ENCODE measurements around the gene SEMA3B. TPM values are rescaled to one million over a fixed set of nuclear protein-coding genes. Genes with fewer than 3 reads are reported as not detected.

The SEMA3B gene
- total and polyA plus RNA-seq, 9 of the 15 experiments (the other 6 are each of a cell fraction or from before 2014, with no cell fraction given), result 0.03 to 1.8 (median 0.55) TPM; not detected in 1

DNA sequence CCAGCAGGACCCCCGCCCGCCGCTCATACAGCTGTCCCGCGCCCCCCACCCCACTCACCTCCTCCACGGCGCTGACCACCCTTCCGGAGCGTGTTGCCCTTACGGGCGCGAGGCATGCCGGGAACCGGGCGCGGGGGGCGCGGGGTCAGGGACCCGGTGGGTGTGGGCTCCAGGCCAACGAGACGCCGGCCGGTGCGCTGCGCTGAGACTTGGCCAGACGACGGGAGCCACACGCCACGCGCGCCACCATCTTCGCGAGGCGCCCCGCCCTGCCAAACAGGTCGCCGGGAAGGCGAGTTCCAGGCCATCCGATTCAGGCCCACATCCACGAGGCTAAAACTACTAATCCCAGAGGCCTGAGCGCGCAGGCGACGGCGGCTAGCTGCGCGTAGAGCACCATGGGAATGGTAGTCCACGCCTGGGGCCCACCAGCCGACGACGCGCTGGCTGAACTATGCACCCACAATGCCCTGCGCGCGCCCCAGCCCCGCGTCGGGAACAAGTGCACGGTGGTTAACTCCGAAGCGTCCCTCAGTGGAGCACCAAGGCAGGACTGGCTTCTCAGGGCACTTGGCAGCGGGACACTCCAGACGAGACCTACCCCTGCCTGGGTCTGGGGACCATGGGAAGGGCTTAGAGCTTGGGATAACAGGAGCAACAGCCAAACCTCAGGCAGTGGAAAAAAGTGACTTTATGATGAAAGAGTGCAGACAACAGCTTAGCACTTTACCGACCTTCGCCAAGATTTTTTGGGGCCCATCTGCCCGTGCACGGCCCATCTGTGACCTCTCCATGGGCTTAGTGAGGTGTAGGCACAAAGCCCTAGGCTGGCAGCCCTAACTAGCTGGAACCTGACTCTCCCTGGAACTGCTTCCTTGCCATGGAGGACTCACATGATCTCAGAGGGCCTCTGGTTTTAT, 23.5 kb downstream of the SEMA3B start, which contains the start of gene IFRD2 (continued):
- TF ChIP-seq RBM17 (IDR thresholded peaks at IDR 0.05; ENCODE audit: borderline replicate concordance, low read depth, low read length) (no peak), ZNF589 (CRISPR knock-in tag; IDR thresholded peaks at IDR 0.05; ENCODE audit: low read depth) (peak; percentile 81), PCBP2 (IDR thresholded peaks at IDR 0.05; ENCODE audit: low read depth, low read length, poor library complexity, severe bottlenecking) (no peak), TAF1 (IDR thresholded peaks at IDR 0.05; ENCODE audit: control insufficient read depth, extremely low read depth, insufficient read depth, low read length, severe bottlenecking) (peak; percentile 67), FUS (optimal IDR thresholded peaks at IDR 0.05; ENCODE audit: low read depth, low read length) (no peak), JUN (IDR thresholded peaks at IDR 0.05; ENCODE audit: borderline replicate concordance, low read depth, low read length) (peak; percentile 72; the same call in 1 of the 2 replicates), JUN (CRISPR knock-in tag; IDR thresholded peaks at IDR 0.05; ENCODE audit: borderline replicate concordance) (no peak), SAP30 (IDR thresholded peaks at IDR 0.05; ENCODE audit: borderline replicate concordance, insufficient read depth, low read depth, low read length, poor library complexity, severe bottlenecking) (peak; percentile 79), MEF2A (IDR thresholded peaks at IDR 0.05; ENCODE audit: control insufficient read depth, low read depth, low read length) (no peak), JUND (IDR thresholded peaks at IDR 0.05; ENCODE audit: borderline replicate concordance, low read depth, low read length) (peak; percentile 56; the same call in 1 of the 2 replicates), JUND (tag; IDR thresholded peaks at IDR 0.05; ENCODE audit: borderline replicate concordance, low read depth, low read length) (peak; percentile 20; the same call in 1 of the 3 replicates), ZNF780A (CRISPR knock-in tag; IDR thresholded peaks at IDR 0.05) (no peak; the same call in 1 of the 2 replicates)
- TF ChIP-seq, protein P1, sequence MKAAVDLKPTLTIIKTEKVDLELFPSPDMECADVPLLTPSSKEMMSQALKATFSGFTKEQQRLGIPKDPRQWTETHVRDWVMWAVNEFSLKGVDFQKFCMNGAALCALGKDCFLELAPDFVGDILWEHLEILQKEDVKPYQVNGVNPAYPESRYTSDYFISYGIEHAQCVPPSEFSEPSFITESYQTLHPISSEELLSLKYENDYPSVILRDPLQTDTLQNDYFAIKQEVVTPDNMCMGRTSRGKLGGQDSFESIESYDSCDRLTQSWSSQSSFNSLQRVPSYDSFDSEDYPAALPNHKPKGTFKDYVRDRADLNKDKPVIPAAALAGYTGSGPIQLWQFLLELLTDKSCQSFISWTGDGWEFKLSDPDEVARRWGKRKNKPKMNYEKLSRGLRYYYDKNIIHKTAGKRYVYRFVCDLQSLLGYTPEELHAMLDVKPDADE (conservative IDR thresholded peaks at IDR 0.05; ENCODE audit: control insufficient read depth, low read depth, low read length), result peak; percentile 100
- TF ChIP-seq, protein P2, sequence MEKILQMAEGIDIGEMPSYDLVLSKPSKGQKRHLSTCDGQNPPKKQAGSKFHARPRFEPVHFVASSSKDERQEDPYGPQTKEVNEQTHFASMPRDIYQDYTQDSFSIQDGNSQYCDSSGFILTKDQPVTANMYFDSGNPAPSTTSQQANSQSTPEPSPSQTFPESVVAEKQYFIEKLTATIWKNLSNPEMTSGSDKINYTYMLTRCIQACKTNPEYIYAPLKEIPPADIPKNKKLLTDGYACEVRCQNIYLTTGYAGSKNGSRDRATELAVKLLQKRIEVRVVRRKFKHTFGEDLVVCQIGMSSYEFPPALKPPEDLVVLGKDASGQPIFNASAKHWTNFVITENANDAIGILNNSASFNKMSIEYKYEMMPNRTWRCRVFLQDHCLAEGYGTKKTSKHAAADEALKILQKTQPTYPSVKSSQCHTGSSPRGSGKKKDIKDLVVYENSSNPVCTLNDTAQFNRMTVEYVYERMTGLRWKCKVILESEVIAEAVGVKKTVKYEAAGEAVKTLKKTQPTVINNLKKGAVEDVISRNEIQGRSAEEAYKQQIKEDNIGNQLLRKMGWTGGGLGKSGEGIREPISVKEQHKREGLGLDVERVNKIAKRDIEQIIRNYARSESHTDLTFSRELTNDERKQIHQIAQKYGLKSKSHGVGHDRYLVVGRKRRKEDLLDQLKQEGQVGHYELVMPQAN (IDR thresholded peaks at IDR 0.05; ENCODE audit: borderline replicate concordance), result peak; percentile 68; the same call in 1 of the 2 replicates
- TF ChIP-seq, protein P3, sequence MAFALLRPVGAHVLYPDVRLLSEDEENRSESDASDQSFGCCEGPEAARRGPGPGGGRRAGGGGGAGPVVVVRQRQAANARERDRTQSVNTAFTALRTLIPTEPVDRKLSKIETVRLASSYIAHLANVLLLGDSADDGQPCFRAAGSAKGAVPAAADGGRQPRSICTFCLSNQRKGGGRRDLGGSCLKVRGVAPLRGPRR (CRISPR knock-in tag; IDR thresholded peaks at IDR 0.05), result no peak
- TF ChIP-seq, protein P4, sequence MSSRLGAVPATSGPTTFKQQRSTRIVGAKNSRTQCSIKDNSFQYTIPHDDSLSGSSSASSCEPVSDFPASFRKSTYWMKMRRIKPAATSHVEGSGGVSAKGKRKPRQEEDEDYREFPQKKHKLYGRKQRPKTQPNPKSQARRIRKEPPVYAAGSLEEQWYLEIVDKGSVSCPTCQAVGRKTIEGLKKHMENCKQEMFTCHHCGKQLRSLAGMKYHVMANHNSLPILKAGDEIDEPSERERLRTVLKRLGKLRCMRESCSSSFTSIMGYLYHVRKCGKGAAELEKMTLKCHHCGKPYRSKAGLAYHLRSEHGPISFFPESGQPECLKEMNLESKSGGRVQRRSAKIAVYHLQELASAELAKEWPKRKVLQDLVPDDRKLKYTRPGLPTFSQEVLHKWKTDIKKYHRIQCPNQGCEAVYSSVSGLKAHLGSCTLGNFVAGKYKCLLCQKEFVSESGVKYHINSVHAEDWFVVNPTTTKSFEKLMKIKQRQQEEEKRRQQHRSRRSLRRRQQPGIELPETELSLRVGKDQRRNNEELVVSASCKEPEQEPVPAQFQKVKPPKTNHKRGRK (tag; IDR thresholded peaks at IDR 0.05), result no peak
- TF ChIP-seq, protein P5, sequence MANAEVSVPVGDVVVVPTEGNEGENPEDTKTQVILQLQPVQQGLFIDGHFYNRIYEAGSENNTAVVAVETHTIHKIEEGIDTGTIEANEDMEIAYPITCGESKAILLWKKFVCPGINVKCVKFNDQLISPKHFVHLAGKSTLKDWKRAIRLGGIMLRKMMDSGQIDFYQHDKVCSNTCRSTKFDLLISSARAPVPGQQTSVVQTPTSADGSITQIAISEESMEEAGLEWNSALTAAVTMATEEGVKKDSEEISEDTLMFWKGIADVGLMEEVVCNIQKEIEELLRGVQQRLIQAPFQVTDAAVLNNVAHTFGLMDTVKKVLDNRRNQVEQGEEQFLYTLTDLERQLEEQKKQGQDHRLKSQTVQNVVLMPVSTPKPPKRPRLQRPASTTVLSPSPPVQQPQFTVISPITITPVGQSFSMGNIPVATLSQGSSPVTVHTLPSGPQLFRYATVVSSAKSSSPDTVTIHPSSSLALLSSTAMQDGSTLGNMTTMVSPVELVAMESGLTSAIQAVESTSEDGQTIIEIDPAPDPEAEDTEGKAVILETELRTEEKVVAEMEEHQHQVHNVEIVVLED (CRISPR knock-in tag; IDR thresholded peaks at IDR 0.05), result peak; percentile 93
